Dedifferentiated amniotic fluid mesenchymal stem cell (primary cell): Measurements from ENCODE around the gene TANGO6.
A peak's percentile ranks its signal among the peaks of the same experiment; 100 is the strongest.
"Not testable (repeated sequence)": the region's sequence is repeated elsewhere in the genome, so short reads cannot be mapped to it uniquely, and the experiment has no call there.

Experiments used
- DNase-seq: peaks from one replicate; pipeline ENCODE4 v3.0.0-alpha.2; 2016; ENCODE audit errors: extremely low spot score

TANGO6 gene

DNA sequence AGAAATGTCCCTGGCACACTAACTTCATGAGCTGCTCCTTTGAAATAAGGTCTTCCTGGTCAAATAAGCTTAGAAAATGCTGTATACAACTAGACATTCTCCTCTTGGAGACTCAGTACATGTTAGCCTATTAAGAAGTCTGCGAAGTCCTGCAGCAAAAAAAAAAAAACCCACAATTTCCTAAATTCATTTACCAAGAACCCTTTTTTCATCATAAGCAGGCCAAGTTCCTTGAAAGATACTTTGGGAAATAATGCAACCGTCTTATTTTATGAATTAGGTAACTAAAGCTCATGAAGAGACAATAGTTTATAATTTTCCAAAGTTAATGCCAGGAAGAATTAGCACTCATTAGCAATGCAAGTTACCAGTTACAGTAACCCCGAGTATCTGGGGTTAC is 213.1 kb downstream of the TANGO6 start:
- no peak for DNase-seq

DNA sequence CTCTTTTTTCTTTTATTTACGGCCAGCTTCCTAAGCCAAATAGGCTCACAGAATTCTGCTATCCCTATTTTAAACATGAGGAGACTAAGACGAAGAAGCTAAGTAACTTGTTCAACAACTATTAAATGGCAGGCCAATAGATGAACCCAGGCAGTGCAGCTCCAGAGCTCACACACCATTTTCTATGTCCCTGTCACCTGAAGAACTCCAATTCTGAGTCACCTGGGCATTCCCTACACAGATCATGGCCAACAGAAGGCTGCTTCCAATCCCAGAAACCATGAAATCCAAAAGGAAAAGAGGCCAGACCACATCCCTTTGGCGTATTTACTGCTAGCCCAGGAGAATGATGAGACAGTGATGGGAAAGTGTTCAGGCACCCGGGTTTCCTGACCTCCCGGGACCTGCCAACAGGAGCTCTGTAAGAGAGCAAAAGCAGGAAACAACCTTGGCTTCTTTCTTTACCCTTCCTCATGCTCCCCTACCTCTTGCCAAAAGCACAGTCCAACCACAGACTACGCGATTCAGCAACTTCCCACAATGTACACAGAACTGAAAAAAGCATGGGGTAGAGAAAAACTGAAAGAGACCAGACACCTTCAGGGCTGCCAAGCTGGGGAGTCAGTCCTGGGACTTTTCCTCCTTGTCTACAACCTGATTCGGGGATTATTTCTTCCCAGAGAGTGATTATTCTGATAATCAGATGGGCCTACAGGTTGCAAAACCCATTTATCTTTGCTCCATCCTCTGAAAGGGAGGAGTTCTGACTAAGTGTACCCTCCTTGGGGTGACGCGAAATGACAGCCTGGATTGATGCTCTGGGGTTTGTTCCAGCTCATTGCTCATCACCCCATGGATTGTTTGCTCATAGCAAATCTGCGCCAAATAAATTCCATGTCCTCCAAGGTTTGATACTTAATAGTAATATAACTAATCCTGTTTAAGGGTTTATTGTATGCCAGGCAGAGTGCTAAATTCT is 214.4 kb downstream of the TANGO6 start:
- no peak for DNase-seq

DNA sequence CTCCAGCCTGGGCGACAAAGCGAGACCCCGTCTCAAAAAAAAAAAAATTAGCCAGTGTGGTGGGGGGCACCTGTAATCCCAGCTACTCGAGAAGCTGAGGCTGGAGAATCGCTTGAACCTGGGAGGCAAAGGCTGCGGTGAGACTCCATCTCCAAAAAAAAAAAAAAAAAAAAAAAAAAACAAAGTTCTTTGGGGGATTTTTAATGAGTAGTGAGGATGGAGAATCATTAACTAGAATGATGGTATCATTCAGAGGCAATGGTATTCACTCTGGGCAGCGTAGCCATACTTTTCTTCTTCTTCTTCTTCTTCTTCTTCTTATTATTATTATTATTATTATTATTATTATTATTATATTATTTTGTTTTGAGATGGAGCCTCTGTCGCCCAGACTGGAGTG is 220.2 kb downstream of the TANGO6 start:
- DNase-seq = not testable (repeated sequence)

GRCh38 chr16:69064124-69064763 is 220.9 kb downstream of the TANGO6 start:
- no peak for DNase-seq

DNA sequence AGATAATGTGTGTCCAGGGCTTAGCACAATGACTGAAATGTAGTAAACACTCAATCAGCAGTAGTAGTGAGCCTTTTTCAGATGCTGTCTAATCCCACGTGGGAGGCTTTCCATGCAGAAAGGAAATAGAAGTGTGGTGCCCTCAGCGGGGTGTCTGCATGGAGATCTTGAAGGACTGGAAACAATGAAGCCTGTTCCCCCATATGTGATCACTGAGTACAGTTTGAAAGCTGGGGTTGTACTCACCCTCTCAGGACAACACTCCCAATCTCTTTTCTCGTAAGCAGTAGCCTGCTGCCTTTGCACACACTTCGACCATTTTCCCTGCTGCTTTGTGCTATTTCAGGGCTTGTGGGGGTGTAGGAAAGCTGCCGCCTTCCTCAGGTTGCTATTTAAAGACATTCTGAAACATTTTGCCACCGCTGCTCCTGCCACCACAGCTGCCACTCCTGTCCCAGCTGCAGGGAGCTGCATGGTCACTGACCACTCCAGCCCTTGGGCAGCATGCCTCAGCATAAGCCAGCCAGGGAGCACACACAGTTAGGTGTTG is 221.5 kb downstream of the TANGO6 start:
- DNase-seq = no peak

- DNase-seq = no peak
Measured at GRCh38 chr16:69069504-69069903, 226.2 kb downstream of the TANGO6 start.

DNA sequence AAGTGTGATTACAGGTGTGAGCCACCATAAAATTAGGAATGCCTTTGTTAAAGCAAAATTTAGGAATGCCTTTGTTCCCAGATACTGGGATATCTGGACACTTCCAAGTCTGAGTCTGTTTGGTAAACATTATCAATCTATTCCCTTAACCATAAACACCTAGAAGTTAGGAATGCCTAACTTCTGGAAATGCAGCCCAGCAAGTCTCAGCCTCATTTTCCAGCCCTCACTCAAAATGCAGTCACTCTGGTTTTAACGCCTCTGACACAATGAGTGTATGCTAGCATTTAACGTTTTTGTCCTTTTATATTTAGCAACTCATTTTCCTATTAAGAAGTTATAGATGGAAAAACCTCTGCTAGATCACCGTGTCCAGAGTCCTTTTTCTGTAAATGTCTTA is 227.7 kb downstream of the TANGO6 start:
- no peak for DNase-seq

- no peak for DNase-seq
Measured at GRCh38 chr16:69072640-69072974, 229.3 kb downstream of the TANGO6 start.

GRCh38 chr16:69073181-69073702 is 229.9 kb downstream of the TANGO6 start:
- peak; percentile 44 for DNase-seq

- DNase-seq = peak; percentile 51
Measured at GRCh38 chr16:69077251-69077650, 233.9 kb downstream of the TANGO6 start.

DNA sequence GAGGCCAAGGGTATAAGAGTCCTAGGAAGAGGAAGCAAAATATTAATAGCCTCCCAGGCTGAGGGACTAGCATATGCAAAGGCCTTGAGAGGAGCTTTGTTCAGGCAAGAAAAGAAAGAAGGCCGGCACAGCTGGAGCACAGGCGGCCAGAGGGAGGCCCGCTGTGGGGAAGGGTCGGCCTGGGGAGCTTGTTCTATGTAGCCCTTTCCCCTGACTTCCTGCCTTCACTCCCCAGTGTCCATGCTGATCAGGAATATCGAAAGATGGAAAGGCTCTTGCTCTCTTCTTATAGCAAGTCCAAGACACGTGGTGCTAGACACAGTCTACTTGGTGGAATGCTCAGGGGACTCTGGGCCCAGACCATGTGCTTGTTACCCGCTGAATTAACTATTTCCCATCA is 234.7 kb downstream of the TANGO6 start:
- no peak for DNase-seq

DNA sequence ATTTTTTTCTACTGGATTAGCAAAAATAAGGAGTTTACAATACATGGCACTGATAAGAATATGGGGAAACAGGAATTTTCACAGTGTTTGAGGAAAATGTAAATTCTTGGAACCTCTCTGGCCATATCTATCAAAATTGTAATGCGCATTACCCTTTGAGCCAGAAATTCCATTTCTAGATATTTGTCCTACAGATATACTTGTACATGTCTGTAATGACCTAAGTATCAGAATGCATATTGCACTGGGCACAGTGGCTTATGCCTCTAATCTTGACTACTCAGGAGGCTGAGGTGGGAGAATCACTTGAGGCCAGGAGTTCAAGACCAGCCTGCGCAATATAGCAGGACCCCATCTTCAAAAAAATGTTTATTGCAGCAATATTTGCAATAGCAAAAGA is 236.4 kb downstream of the TANGO6 start:
- no peak for DNase-seq

GRCh38 chr16:69083306-69083941 is 240.1 kb downstream of the TANGO6 start:
- no peak for DNase-seq

GRCh38 chr16:69084289-69084688 is 241.0 kb downstream of the TANGO6 start:
- no peak for DNase-seq

GRCh38 chr16:69085032-69085695 is 241.8 kb downstream of the TANGO6 start:
- DNase-seq = no peak

- no peak for DNase-seq
Measured at GRCh38 chr16:69087161-69087581, 243.8 kb downstream of the TANGO6 start.

GRCh38 chr16:69088684-69089083 is 245.4 kb downstream of the TANGO6 start:
- DNase-seq = no peak

DNA sequence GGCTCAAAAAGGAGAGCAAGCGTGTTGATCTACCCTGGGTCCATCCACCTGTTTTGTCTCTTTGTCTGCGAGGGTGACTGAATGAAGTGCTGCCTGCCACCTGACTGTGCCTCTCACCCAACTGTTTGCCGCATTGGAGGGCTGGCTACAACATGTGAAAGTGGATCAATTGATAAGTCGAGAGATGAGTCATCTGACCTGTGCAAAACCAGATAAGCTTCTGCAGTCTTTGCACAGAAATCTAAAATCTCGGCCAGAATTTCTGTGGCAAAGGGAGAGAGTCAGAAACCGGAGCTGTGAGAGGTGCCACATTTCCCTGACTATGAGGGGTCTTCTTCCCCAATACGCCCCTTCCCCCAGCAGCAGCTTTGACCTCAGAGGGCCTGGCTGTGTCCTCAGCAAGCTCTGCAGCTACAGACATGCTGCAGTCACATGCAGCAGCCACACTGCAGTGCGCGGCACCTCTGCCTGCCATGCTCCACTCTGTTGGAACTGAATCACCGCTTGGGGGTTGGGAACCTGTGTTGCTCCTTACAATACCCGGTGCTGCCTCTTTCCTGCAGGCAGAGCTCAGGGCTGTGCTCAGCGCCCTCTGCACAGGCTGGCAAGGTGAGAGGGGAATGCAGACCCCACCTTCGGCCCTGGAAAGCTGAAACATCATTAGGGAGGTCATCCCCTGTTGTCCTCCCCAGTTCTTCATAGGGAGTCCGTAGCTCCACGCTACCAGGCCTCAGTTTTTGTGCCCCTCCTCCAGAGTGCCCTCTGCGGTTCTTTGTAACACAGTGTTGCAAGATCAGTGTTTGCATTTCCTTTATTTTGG is 246.0 kb downstream of the TANGO6 start:
- DNase-seq = no peak

DNA sequence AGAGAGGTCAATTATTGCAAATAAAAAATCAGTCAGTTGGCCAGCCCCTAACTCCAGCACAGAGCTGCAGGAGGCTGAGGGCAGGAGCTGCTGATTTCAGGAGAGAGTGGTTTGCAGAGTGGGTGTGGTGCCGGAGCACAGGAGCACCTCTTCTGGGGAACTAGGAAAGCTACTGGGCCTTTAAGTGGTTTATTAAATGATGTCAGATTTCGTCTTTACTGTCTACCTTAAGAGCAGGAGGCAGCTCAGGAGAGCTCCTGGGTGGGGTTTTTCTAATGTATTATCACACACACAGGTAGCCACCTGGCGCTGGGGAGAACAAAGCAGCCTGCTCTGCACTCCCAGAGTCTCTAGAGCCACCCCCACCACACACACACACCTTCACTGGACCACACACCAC is 250.6 kb downstream of the TANGO6 start:
- no peak for DNase-seq

- DNase-seq = no peak
Measured at GRCh38 chr16:69094501-69094900, 251.2 kb downstream of the TANGO6 start.

- DNase-seq = no peak
Measured at GRCh38 chr16:69095193-69095592, 251.9 kb downstream of the TANGO6 start.
